Renal cortical epithelial cell (primary cell): ENCODE data around the gene S1PR5. TPM values are rescaled to one million over a fixed set of nuclear protein-coding genes. Genes with fewer than 3 reads are reported as not detected.

Experiments used
- DNase-seq: peaks from one replicate; pipeline ENCODE4 v3.0.0-alpha.2; 2011; ENCODE audit warnings: low read depth
- total RNA-seq: library from RNA; depleted of rRNA; stranded (reverse); fragments of >200 nt; gene quantifications from 2 replicates; pipeline ENCODE4 v1.2.3, GENCODE V29; 2014

Gene S1PR5
- total RNA-seq, 1 donor from 2014 or later: not detected

DNA sequence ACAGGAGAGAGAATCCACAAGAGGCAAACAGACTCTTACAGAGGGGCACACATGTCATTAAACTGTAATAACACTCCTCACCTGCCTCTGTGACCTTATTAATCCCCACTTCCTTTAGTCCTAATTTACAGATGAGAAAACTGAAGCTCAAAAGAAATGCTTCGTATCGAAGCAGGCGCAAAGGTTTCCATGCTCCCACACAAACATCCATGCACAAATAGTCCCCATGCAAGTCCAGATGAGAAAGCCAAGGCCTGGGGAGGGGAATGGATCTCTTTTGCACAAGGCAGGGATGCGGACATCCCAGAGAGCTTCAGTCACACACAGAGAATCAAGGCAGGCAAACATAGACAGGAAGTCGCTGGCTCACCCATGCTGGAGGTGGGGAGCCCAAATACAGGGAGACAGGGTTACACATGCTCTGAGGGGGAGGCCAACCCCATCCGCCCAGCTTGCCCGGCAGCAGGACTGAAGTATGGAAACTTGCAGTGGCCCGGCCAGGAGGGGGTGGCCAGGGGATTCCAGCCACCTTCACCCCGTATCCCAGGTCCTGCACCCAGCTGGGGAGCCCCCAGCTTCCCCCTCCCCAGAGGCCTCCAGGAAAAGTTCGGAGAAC is 468 bp downstream of the S1PR5 start:
- DNase-seq: no peak

DNA sequence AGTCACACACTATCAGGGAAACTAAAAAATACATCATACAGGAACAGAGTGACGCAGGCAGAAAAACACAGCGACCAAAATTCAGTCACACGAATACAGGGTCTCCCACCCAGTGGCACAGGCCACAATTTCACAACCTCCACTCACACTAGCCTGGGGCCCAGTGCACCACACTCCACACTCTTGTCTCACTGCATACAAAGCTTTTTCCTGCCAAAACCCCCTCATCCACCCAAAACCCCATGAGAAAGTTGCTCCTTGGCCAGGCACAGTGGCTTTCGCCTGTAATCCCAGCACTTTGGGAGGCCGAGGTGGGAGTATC is 1.2 kb downstream of the S1PR5 start:
- DNase-seq: no peak

DNA sequence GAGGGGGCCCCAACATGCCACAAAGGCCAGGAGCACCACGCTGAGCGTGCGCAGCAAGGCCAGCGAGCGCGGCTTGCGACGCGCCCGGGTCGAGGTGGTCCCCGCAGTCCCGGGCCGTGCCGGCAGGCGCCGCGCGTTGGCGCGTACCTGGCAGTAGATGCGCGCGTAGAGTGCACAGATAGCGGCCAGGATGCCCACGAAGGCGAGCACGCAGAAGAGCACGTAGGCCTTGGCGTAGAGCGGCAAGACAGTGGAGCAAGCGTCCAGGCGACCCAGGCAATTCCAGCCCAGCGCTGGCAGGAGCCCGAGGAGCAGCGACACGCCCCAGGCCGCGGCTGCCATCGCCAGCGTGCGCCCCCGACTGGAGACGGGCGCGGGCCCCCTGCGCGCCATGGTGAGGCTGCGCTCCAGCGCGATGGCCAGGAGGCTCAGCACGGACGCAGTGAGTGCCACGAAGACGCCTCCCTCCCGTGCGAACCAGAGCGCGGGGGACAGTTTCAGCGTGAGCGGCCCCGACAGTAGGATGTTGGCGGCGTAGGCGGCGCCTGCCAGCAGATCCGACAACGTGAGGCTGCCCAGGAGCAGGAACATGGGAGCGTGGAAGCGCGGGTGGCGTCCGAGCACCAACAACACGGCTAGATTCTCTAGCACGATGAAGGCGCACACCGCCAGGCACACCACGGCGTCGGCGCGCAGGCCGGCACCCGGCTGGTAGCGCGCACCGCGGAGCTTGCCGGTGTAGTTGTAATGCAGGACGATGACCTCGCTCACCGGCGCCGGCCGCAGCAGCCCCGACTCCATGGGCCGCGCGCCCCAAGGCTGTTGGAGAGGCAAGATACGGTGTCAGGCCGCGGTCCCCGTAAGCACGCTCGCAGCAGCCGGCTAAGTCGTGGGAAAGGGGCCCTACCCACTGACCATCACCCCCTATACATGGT is 2.8 kb downstream of the S1PR5 start:
- no peak for DNase-seq

DNA sequence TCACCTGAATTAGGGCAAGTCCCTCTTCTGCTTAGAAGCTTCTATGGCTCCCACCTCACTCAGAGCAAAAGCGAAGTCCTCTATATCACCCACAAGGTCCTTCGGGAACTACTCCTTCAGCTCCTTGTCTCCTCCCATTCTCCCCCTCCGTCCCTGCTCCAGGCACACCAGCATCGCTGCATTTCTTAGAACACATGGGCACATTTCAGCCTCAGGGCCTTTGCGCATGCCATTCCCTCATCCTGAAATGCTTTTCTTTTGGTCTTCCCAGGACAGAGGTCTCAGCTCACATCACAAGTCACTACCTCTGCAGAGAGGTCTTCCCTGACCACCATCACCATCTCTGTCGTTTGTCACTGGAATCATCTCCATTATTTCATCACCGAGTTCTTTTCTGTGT is 4.0 kb downstream of the S1PR5 start:
- DNase-seq: no peak

DNA sequence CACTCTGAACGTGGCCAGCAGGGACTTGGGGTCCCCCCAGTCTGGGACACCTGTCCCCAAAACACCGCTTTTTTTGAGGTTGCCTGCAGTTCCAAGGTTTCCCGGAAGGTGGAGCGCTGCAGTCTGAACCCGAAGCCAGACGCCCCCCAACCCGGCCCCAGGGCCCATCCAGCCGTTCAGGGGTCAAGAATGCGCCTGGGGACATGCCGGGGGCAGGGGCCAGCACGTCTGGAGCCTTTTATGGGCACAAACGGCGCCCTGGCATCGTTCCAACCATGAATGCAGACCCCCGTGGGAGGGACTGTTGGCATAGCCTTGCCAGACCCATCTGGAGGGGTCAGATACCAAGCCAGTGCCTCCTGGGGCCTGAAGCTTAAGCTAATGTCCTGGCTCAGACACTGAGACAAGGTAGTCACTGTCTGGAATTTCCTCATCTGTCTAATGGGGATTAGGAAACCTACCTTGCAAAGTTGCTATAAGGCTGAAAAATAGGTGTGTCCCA is 6.9 kb downstream of the S1PR5 start:
- no peak for DNase-seq

DNA sequence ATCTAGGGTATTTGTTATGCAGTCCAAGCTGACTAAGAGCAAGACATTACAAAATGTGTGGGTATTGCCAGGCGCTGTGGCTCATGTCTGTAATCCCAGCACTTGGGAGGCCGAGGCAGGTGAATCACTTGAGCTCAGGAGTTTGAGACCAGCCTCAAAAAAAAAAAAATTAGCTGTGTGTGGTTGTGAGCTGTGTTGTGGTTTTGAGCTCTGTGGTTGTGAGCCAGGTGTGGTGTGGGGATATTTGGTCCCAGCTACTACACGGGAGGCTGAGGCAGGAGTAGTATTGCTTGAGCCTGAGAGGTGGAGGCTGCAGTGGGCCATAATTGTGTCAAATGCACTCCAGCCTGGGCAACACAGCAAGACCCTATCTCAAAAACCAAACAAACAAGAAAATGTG is 8.5 kb downstream of the S1PR5 start:
- DNase-seq: no peak

DNA sequence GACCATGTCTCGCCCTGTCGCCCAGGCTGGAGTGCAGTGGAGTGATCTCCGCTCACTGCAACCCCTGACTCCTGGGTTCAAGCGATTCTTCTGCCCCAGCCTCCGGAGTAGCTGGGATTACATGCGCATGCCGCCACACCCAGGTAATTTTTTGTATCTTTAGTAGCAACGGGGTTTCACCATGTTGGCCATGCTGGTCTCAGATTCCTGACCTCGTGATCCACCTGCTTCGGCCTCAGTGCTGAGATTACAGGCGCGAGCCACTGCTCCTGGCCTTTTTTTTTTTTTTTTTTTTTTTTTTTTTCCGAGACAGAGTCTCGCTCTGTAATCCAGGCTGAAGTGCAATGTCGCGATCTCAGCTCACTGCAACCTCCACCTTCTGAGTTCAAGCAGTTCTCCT is 9.2 kb downstream of the S1PR5 start:
- DNase-seq: no peak

DNA sequence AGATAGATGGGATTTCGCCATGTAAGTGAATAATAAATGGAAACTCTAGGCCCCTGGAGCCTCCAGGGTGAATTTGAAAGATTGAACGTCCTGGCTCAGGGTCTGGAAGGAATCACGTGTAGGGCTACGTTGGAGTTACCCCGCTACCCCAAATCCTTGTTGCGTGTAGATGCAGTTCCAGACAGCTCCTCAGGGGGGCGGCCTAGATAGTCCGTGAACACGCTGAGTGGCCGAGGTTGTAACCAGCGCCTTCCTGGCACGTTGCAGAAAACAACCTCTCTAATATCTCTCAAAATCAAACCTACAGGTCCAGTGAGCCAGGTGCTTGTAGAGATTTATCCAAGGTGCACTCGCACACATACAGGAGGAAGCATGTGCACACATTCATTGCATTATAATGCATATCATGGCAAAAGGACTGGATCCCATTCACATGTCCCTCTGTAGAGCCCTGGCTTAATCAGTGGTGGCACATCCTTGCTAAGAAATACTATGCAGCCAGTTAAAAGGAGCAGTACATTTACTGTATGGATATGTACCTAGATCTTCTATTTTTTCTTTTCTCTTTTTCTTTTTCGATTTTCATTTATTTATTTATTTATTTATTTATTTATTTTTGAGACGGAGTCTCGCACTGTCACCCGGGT is 11.5 kb downstream of the S1PR5 start:
- peak; percentile 42 for DNase-seq

DNA sequence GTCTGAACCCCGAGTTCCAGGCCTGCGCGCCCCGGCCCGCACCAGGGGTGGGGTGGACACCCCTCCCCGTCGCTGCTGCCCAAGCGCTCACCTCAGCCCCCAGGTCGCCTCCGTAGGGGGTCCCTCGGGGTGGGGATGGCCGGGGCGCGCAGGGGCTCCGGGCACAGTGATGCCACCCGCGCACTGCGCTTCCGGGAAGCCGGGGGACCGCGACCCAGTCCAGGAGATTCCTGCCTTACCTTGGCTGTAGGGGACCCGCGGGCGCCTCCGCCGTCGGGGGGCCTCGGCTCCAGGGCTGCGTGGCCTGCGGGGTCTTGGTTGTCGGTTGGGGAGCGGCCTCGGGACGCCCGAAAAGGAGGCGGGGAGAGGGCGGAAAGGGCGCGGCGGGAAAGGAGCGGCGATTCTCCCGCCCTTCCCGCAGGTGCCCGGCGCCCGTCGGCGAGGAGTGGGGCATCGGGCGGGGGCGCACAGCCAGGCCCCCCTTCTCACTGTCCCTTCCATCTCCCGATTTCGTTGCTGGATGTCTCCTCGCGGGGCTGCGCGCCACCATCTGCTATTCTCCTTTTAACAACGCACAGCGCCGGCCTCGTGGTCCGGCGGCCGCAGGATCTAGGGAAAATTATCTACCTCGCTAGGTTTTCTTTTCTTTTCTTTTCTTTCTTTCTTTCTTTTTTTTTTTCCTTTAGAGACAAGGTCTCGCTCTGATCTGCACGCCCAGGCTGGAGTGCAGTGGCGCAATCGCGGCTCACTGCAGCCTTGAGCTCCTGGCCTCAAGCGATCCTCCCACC is 14.1 kb downstream of the S1PR5 start, which contains the start of gene KEAP1:
KEAP1 (minus strand) TSS at position 355 of the 788 bp plus-strand sequence. CDS start 3,323 bp downstream, outside the sequence.
- no peak for DNase-seq

DNA sequence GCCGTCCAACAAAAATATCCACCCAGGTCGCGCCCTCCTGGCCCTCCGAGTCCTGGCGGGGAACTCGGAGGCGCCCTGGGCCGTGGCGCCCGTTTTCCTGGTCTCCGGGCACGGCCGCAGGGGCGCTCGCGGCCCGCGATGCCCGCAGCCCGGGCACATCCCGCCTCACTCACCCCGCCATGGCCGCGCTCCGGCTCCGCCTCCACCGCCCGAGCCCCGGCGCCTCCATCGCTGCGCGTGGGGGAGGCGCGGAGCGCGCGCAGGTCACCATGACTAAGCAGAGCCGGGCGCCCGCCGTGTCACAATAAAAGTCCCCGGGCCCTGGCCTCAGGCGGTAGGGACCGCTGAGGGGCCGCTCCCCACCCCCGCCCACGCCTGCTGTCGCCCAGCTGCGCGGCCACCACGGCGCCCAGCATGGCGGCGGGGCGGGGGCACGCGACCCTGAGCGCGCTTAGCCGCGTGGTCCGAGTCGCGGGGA is 14.7 kb downstream of the S1PR5 start:
- peak; percentile 44 for DNase-seq

DNA sequence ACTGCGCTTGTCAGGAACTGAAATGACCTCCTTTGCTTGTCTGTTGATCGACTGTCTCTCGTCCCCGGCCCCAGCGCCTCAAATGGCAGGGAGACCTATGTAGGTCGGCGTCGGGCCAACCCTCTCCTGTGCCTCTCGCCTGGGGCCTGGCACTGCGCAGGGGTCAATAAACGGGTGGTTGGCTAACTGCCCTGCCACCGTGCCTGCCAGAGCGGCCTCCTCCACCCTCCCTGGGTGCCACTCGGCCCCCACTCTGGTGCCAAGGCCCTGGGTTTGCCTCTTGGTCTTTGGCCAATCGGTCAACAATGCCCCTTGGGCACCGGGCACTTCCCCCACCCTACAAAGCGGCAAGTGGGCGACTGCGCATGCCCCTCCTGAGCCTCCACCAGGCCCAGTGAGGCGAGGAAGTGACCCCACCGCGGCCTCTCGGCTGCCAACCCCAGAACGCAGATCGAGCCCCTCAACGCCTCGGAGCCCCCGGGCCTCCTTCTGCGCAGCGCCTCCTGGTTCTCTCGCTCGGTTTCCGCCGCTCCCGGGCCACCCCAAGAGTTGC is 15.2 kb downstream of the S1PR5 start:
- DNase-seq: peak; percentile 34

DNA sequence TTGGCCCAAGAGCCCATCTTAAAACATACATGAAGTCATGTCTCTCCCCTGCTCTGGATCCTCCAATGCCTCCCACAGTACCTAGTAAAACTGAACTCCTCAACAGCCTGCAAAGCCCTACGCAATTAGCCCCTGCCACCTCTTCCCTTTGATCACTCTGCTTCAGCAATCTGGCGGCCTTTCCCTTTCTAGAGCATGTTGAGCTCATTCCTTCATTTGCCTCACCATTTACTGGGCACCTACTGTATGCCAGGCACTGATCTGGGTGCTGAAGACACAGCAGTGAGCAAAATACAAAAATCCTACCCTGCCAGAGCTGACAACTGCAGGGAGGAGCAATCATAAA is 17.0 kb downstream of the S1PR5 start:
- DNase-seq: no peak

DNA sequence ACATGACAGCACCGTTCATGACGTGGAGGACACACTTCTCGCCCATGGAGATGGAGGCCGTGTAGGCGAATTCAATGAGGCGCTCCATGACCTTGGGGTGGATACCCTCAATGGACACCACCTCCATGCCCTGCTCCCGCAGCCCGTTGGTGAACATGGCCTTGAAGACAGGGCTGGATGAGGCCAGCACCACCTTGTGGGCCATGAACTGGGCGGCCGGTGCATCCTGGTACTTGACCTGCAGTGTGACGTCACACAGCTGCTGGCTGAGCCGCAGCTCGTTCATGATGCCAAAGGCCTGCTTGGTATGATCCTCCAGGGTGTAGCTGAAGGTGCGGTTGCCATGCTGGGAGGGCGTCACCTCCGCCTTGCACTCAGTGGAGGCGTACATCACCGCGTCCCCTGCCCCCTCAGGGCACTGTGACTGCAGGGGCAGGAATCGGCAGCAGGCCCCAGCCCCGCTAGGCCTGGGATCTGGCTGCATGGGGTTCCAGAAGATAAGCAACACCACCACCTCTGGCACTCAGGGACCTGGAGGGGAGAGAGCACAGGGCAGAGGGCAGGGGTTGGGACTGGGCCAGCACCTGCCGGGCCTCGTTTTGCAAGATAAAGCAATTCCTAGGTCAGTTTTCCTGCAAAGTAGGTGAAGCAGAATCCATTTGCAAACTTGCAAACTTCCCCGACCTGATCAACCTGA is 17.5 kb downstream of the S1PR5 start:
- DNase-seq: no peak

DNA sequence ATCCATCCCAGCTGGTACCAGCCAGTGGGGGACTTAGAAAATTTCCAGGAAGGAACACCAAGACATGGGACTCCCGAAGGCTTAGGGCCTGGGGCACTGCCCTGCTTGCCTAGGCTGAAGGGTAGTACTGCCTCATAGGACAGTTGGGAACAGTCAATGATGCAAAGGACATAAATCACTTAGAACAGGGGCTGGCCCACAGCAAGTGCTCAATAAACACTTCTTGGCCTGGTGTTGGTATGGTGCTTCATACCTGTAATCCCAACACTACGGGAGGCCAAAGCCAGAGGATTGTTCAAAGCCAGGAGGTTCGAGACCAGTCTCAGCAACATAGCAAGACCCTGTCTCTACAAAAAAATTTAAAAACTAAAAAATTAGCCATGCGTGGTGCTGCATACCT is 19.9 kb downstream of the S1PR5 start:
- DNase-seq: no peak

DNA sequence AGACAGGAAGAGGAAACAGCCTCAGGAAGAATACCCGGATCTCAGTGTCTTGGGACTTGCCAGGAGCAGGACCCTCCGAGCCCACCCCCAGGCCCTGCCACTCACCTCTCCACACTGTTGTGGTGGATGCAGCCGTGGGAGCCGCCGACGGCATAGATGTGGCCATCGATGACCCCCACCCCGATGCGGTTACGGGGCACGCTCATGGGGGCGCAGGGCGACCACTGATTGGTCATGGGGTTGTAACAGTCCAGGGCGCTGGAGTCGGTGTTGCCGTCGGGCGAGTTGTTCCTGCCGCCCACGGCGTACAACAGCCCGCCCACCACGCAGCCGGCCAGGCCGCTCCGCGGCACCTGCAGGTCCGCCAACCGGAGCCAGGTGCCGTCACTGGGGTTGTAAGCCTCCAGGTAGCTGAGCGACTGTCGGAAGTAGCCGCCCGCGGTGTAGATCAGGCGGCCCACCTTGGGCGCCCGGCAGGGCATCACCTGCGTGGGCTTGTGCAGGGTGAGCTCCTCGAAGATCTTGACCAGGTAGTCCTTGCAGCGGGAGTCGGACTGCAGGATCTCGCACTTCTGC is 25.7 kb downstream of the S1PR5 start:
- DNase-seq: no peak

DNA sequence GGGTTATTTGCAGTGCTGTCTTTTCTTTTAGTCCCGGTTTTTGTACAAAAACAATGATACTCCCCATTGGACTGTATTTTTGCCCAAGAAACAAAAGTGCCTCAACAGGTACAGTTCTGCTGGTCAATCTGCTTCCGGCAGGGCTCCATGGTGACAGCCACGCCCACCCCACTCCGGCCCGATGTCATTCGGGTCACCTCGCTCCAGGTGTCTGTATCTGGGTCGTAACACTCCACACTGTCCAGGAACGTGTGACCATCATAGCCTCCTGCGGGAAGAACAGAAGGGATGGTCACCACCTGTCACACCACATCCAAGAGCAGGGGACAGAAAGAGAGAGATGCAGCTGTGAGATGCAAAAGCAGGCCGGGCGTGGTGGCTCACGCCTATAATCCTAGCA is 30.7 kb downstream of the S1PR5 start:
- DNase-seq: no peak

DNA sequence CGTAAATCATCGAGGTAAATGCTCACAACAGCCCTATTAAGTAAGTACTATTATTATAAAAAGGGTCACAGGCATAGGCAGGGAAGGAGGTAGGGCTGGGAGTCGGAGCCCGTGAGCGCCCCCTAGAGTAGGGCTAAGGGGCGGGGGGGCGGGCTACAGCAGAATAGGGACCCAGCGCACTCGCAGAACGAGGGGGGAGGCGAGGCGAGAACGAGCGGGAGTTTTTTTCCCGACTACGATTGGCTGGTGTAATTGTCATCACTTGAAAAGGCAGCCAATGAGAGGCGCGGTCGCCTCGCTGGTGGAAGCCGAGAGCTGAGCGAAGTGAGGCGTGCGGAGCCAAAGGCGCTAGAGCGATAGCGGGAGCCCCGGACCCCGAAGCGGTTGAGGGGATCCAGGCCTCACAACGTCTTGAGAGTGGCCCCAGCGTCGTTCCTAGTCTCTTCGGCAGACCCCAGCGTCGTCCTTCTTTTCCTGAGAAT is 38.3 kb downstream of the S1PR5 start:
- peak; percentile 80 for DNase-seq

DNA sequence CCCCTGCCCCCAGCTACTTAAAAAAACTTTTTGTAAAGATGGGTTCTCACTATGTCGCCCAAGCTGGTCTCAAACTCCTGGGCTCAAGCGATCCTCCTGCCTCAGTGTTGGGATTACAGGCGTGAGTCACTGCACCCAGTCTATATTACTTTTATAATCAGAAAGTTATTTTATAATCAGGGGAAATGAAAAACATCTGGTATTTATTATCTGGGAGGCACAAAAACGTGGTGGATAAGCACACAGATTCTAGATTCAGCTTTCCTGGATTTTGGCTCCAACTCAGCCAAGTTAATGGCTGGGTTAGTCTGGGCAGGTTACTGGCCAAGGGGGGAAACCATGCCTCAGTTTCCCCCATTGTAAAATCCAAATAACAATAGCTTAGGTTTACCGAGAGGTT is 38.8 kb downstream of the S1PR5 start:
- no peak for DNase-seq

DNA sequence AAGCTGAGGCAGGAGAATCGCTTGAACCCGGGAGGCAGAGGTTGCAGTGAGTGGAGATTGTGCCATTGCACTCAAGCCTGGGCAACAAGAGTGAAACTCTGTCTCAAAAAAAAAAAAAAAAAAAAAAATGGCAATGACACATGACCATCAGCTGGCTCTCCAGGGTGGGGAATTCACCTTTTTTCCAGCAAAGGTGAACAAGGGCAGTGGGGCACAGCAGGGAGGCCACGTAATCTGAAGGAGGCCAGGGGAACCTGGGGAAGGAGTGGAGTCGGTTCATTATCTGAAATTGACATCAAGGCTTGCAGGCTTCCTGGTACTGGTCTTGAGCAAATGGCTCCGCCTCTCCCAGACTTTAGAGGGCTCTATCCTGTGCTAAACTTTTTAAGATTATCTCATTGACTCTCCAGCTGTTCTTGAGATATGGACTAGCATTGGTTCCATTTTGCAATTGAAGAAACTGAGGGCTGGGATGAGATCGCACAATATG is 42.2 kb downstream of the S1PR5 start:
- DNase-seq: no peak

DNA sequence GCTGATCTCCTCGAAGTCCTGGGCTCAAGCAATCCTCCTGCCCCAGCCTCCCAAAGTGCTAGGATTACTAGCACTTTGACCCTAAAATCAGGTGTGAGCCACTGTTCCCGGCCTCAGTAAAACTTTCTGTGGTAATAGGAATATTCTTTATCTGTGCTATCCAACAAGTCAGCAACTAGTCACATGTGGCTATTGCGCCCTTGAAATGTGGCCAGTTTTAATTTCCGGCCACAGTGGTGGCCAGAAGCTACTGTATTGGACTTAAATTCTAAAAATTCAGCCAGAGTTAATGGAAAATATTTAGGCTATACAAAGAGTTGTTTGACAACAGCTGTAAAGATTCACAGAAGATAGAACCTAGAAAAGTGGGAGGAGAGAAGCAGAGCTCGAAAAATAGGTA is 44.1 kb downstream of the S1PR5 start:
- DNase-seq: no peak
